SK-N-SH treated with all-trans-retinoic acid at 6 μM for 48 hours (cell line): ENCODE data around the gene VAV3.

Source experiments
- ATAC-seq: fragments of 200-7000 bp; cut with Tn5 transposase; 3 replicates; pipeline ENCODE4 v1.9.1; 2020; ENCODE audit warnings: mild to moderate bottlenecking, moderate library complexity
- ARNTL ChIP-seq: fragments of 450-650 bp; formaldehyde crosslinking; IDR thresholded peaks from 2 replicates; pipeline ENCODE4 v1.5.0; 2020; ENCODE audit warnings: low read depth, mild to moderate bottlenecking, moderate library complexity, borderline replicate concordance
- BACH2 ChIP-seq: fragments of 250-450 bp; sonication (Bioruptor Pico); IDR thresholded peaks from 2 replicates; pipeline ENCODE4 v1.9.0; 2021; ENCODE audit warnings: mild to moderate bottlenecking, borderline replicate concordance
- CSDC2 ChIP-seq: fragments of 250-450 bp; sonication (Bioruptor Pico); IDR thresholded peaks from 2 replicates; pipeline ENCODE4 v1.5.0; 2020; ENCODE audit warnings: mild to moderate bottlenecking, moderate library complexity
- ESRRG ChIP-seq: fragments of 250-450 bp; sonication (Bioruptor Pico); IDR thresholded peaks from 2 replicates; pipeline ENCODE4 v1.6.1; 2021; ENCODE audit warnings: mild to moderate bottlenecking
- ISL1 ChIP-seq: fragments of 250-450 bp; sonication (Bioruptor Pico); IDR thresholded peaks from 2 replicates; pipeline ENCODE4 v2.1.2; 2022; ENCODE audit warnings: mild to moderate bottlenecking, moderate library complexity
- OSR1 ChIP-seq: fragments of 250-450 bp; sonication (Bioruptor Pico); IDR thresholded peaks from 2 replicates; pipeline ENCODE4 v1.8.0; 2022; ENCODE audit warnings: moderate library complexity, mild to moderate bottlenecking, inconsistent platforms
- PPARA ChIP-seq: fragments of 250-450 bp; sonication (Bioruptor Pico); IDR thresholded peaks from 2 replicates; pipeline ENCODE4 v1.5.0; 2020; ENCODE audit warnings: mild to moderate bottlenecking, borderline replicate concordance
- RARB ChIP-seq: fragments of 250-450 bp; sonication (Bioruptor Pico); IDR thresholded peaks from 2 replicates; pipeline ENCODE4 v1.8.0; 2021; ENCODE audit warnings: mild to moderate bottlenecking, moderate library complexity
- SNAI2 ChIP-seq: fragments of 250-450 bp; sonication (Bioruptor Pico); IDR thresholded peaks from 2 replicates; pipeline ENCODE4 v1.5.0; 2020; ENCODE audit warnings: mild to moderate bottlenecking, moderate library complexity
- TCF4 ChIP-seq: fragments of 250-450 bp; sonication (Bioruptor Pico); IDR thresholded peaks from 2 replicates; pipeline ENCODE4 v1.8.0; 2021; ENCODE audit warnings: mild to moderate bottlenecking, moderate library complexity, borderline replicate concordance
- TOX ChIP-seq: fragments of 250-450 bp; sonication (Bioruptor Pico); IDR thresholded peaks from 2 replicates; pipeline ENCODE4 v1.8.0; 2021; ENCODE audit warnings: mild to moderate bottlenecking, moderate library complexity, borderline replicate concordance
- ZC3H10 ChIP-seq: fragments of 250-450 bp; sonication (Bioruptor Pico); IDR thresholded peaks from 2 replicates; pipeline ENCODE4 v1.5.1; 2021; ENCODE audit warnings: mild to moderate bottlenecking, moderate library complexity
- ZFP3 ChIP-seq: fragments of 250-450 bp; sonication (Bioruptor Pico); IDR thresholded peaks from 2 replicates; pipeline ENCODE4 v1.5.0; 2020; ENCODE audit warnings: mild to moderate bottlenecking, moderate library complexity
- ZFP30 ChIP-seq: fragments of 450-650 bp; formaldehyde crosslinking; IDR thresholded peaks from 2 replicates; pipeline ENCODE4 v1.5.0; 2022; ENCODE audit warnings: mild to moderate bottlenecking, moderate library complexity
- ZNF565 ChIP-seq: fragments of 450-650 bp; formaldehyde crosslinking; conservative IDR thresholded peaks from 2 replicates; pipeline ENCODE4 v1.5.0; 2020; ENCODE audit warnings: low read depth, mild to moderate bottlenecking, moderate library complexity
- ZNF70 ChIP-seq: fragments of 450-650 bp; formaldehyde crosslinking; IDR thresholded peaks from 2 replicates; pipeline ENCODE4 v1.5.0; 2020; ENCODE audit warnings: mild to moderate bottlenecking, moderate library complexity
- ZNF8 ChIP-seq: fragments of 450-650 bp; formaldehyde crosslinking; IDR thresholded peaks from 2 replicates; pipeline ENCODE4 v1.5.0; 2020; ENCODE audit warnings: mild to moderate bottlenecking, moderate library complexity
- TF ChIP-seq, protein P1 (sequence below): fragments of 250-450 bp; sonication (Bioruptor Pico); IDR thresholded peaks from 2 replicates; pipeline ENCODE4 v1.5.0; 2020; ENCODE audit warnings: mild to moderate bottlenecking, moderate library complexity
- TF ChIP-seq, protein P2 (sequence below): fragments of 250-450 bp; sonication (Bioruptor Pico); IDR thresholded peaks from 2 replicates; pipeline ENCODE4 v1.8.0; 2021; ENCODE audit warnings: low read depth, mild to moderate bottlenecking, moderate library complexity, borderline replicate concordance
- TF ChIP-seq, protein P3 (sequence below): fragments of 250-450 bp; sonication (Bioruptor Pico); IDR thresholded peaks from 2 replicates; pipeline ENCODE4 v1.8.0; 2020; ENCODE audit warnings: mild to moderate bottlenecking, moderate library complexity, borderline replicate concordance
- TF ChIP-seq, protein P4 (sequence below): fragments of 250-450 bp; sonication (Bioruptor Pico); IDR thresholded peaks from 2 replicates; pipeline ENCODE4 v1.5.1; 2020; ENCODE audit warnings: low read depth, mild to moderate bottlenecking, moderate library complexity

Gene VAV3

DNA sequence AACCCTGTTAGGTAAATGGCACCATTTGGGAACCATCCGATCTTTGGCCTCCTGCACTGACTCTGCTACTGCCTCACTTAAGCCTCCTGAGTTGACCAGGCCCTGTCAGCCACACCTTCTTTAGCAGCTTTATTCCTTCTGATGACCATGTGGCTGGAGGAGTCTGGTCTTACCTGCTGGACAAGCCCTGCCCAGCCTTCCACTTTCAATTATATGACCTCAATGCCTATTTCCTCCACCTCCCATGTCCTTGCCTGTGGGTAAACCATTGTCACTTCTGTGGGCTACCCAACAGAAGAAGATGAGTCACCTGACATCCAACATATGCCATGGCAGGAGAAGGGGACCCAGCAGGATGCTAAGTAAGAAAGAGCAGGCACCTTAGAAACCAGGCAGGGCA is 430.3 kb downstream of the VAV3 start (continued):
- TF ChIP-seq, protein P1, sequence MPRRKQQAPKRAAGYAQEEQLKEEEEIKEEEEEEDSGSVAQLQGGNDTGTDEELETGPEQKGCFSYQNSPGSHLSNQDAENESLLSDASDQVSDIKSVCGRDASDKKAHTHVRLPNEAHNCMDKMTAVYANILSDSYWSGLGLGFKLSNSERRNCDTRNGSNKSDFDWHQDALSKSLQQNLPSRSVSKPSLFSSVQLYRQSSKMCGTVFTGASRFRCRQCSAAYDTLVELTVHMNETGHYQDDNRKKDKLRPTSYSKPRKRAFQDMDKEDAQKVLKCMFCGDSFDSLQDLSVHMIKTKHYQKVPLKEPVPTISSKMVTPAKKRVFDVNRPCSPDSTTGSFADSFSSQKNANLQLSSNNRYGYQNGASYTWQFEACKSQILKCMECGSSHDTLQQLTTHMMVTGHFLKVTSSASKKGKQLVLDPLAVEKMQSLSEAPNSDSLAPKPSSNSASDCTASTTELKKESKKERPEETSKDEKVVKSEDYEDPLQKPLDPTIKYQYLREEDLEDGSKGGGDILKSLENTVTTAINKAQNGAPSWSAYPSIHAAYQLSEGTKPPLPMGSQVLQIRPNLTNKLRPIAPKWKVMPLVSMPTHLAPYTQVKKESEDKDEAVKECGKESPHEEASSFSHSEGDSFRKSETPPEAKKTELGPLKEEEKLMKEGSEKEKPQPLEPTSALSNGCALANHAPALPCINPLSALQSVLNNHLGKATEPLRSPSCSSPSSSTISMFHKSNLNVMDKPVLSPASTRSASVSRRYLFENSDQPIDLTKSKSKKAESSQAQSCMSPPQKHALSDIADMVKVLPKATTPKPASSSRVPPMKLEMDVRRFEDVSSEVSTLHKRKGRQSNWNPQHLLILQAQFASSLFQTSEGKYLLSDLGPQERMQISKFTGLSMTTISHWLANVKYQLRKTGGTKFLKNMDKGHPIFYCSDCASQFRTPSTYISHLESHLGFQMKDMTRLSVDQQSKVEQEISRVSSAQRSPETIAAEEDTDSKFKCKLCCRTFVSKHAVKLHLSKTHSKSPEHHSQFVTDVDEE (CRISPR knock-in tag): no peak
- TF ChIP-seq OSR1: no peak
- TF ChIP-seq CSDC2 (CRISPR knock-in tag): no peak
- no peak for TF ChIP-seq TCF4 (CRISPR knock-in tag)
- no peak for TF ChIP-seq ZFP3
- no peak for TF ChIP-seq ZNF70 (CRISPR knock-in tag)
- no peak for TF ChIP-seq ISL1 (CRISPR knock-in tag)
- no peak for TF ChIP-seq ZNF8 (CRISPR knock-in tag)
- TF ChIP-seq ARNTL (CRISPR knock-in tag): no peak
- TF ChIP-seq RARB (CRISPR knock-in tag): no peak
- TF ChIP-seq ZC3H10: no peak

DNA sequence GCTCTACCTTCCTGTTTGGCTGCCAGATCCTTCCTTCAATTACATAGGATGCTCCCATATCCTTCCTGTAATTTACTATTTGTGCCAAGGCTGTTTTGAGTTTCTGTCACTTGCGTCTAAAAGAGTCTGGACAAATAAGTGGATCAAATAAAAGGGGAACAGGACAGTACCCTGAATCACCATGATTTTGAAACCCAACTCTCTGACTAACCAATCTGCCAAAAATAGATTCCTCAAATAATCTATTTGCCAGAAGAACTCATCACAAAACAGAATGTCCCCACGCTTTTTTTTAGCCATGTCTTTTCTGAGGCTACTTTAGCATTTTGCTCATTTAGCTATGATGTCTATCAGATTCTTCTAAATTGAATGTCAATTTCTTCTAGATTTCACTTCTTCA is 431.5 kb downstream of the VAV3 start:
- ATAC-seq: no peak
- TF ChIP-seq SNAI2 (CRISPR knock-in tag): no peak
- TF ChIP-seq CSDC2 (CRISPR knock-in tag): no peak
- TF ChIP-seq, protein P1 (CRISPR knock-in tag): no peak
- no peak for TF ChIP-seq ZNF70 (CRISPR knock-in tag)
- TF ChIP-seq, protein P2, sequence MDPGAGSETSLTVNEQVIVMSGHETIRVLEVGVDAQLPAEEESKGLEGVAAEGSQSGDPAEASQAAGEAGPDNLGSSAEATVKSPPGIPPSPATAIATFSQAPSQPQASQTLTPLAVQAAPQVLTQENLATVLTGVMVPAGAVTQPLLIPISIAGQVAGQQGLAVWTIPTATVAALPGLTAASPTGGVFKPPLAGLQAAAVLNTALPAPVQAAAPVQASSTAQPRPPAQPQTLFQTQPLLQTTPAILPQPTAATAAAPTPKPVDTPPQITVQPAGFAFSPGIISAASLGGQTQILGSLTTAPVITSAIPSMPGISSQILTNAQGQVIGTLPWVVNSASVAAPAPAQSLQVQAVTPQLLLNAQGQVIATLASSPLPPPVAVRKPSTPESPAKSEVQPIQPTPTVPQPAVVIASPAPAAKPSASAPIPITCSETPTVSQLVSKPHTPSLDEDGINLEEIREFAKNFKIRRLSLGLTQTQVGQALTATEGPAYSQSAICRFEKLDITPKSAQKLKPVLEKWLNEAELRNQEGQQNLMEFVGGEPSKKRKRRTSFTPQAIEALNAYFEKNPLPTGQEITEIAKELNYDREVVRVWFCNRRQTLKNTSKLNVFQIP (CRISPR knock-in tag): no peak
- TF ChIP-seq BACH2 (CRISPR knock-in tag): no peak
- TF ChIP-seq ZFP30 (CRISPR knock-in tag): no peak
- no peak for TF ChIP-seq ZFP3
- no peak for TF ChIP-seq ARNTL (CRISPR knock-in tag)
- TF ChIP-seq, protein P3, sequence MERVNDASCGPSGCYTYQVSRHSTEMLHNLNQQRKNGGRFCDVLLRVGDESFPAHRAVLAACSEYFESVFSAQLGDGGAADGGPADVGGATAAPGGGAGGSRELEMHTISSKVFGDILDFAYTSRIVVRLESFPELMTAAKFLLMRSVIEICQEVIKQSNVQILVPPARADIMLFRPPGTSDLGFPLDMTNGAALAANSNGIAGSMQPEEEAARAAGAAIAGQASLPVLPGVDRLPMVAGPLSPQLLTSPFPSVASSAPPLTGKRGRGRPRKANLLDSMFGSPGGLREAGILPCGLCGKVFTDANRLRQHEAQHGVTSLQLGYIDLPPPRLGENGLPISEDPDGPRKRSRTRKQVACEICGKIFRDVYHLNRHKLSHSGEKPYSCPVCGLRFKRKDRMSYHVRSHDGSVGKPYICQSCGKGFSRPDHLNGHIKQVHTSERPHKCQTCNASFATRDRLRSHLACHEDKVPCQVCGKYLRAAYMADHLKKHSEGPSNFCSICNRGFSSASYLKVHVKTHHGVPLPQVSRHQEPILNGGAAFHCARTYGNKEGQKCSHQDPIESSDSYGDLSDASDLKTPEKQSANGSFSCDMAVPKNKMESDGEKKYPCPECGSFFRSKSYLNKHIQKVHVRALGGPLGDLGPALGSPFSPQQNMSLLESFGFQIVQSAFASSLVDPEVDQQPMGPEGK: no peak
- TF ChIP-seq PPARA (CRISPR knock-in tag): no peak
- no peak for TF ChIP-seq ZNF8 (CRISPR knock-in tag)
- no peak for TF ChIP-seq TOX (CRISPR knock-in tag)
- TF ChIP-seq ISL1 (CRISPR knock-in tag): no peak
- TF ChIP-seq ESRRG: no peak
- TF ChIP-seq RARB (CRISPR knock-in tag): no peak
- TF ChIP-seq OSR1: no peak
- TF ChIP-seq ZNF565 (CRISPR knock-in tag): no peak
- TF ChIP-seq, protein P4, sequence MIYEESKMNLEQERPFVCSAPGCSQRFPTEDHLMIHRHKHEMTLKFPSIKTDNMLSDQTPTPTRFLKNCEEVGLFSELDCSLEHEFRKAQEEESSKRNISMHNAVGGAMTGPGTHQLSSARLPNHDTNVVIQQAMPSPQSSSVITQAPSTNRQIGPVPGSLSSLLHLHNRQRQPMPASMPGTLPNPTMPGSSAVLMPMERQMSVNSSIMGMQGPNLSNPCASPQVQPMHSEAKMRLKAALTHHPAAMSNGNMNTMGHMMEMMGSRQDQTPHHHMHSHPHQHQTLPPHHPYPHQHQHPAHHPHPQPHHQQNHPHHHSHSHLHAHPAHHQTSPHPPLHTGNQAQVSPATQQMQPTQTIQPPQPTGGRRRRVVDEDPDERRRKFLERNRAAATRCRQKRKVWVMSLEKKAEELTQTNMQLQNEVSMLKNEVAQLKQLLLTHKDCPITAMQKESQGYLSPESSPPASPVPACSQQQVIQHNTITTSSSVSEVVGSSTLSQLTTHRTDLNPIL (CRISPR knock-in tag): no peak
- no peak for TF ChIP-seq ZC3H10
- TF ChIP-seq, all 23 proteins: peak for 0
